ENCODE measurements around the gene STX16.

DNA sequence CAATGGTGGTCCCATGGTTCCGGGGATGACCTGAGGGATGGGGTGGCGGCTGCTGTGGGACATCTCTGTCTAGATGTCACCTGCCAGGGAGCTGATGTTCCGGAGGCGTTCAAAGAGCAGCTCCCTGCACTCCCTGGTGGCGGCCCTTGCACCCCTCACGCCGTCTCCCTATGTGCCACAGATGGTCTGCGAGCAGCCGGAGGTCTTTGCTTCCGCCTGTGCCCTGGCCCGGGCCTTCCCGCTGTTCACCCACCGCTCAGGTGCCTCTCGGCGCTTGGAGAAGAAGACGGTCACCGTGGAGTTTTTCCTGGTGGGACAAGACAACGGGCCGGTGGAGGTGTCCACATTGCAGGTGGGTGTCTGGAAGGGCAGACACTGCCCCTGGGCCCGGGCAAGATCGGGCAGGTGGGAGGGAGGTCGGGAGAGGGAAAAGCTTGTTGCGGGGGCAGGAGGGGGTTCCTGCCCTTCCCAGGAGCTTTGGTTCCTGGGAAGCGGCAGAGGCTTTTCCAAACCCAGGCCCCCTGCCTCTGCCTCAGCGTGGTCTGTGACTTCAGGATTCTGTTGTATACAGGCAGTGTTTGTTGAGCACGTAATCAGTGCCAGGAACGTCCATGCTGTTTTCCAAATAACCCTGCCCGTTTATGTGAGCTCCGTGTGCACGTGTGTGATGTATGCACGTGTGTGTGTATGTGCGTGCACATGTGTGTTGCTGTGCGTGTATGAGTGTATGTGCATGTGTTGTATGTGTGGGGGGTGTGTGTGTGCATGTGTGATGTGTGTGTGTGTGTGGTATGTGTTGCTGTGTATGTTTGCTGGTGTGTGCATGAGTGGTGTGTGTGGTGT lies 43.4 kb downstream of the STX16 start:
- TF ChIP-seq, protein P1, sequence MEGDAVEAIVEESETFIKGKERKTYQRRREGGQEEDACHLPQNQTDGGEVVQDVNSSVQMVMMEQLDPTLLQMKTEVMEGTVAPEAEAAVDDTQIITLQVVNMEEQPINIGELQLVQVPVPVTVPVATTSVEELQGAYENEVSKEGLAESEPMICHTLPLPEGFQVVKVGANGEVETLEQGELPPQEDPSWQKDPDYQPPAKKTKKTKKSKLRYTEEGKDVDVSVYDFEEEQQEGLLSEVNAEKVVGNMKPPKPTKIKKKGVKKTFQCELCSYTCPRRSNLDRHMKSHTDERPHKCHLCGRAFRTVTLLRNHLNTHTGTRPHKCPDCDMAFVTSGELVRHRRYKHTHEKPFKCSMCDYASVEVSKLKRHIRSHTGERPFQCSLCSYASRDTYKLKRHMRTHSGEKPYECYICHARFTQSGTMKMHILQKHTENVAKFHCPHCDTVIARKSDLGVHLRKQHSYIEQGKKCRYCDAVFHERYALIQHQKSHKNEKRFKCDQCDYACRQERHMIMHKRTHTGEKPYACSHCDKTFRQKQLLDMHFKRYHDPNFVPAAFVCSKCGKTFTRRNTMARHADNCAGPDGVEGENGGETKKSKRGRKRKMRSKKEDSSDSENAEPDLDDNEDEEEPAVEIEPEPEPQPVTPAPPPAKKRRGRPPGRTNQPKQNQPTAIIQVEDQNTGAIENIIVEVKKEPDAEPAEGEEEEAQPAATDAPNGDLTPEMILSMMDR (IDR thresholded peaks at IDR 0.05), result no peak
- TF ChIP-seq EP300 (IDR thresholded peaks at IDR 0.05) (no peak), POLR2A (IDR thresholded peaks at IDR 0.05) (no peak)

All from gastroesophageal sphincter (tissue), 3 donors.